GM18909 (cell line): ENCODE measurements around the gene LRRC73.
"Not testable (repeated sequence)": the region's sequence is repeated elsewhere in the genome, so short reads cannot be mapped to it uniquely, and the experiment has no call there.

Experiments used
- ATAC-seq: cut with Tn5 transposase; IDR thresholded peaks from one replicate; pipeline ENCODE4 v1.9.1; 2021; ENCODE audit warnings: mild to moderate bottlenecking; ENCODE audit not compliant: unreplicated experiment, poor library complexity

LRRC73 gene, protein sequence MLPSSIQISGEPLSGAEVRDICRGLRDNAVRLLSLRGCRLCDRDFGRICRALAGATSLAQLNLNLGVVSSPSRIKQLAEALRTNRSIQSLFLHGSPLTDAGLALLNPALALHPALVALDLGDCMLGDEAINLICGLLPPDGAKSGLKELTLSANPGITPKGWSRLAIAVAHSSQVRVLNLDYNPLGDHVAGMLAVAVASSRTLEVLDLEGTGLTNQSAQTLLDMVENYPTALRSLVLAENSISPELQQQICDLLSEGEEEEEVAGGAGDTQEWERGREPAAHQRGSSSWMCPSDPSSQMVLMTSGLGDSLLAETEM

DNA sequence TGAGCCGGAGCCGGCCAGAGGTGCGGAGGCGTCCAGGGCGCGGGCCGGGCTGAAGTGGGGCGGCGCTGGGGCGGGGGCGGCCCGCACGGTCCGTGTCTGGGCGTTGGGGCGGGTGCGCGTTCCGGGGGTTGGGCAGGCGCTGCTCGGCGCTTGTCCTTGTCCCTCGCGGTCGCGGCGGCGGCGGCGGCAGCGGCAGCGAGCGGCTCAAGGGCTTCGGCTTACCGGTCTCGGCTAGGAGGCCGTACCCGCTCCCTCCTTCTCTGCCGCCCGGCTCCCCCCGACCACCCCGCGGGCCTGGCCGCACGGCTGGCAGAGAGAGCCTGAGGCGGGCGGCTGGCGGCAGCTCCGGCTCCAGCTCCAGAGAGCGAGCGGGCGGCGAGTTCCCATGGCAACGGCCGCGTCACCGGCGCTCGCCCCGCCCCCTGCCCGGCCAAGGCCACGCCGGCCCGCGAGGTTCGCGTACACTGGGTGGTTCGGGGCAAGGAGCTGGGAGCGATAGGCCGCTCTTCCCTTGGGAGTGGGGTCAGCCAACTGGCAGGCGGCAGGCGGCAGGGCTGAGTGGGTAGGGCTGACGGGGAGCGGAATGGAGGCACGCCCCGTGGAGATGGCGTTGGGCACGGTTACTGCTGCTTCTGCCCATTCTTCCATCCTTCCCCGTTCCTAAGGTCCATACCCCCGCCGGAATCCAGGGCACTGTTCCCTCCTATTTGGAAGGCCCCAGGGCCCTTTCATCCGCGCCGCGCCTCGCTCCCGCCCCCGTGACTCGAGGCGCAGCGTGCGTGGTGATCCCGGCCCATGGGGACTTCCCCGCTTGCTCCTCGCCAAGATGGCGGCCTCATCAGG, at the start of gene LRRC73:
Gene LRRC73 (minus strand): TSS at position 363 of the 843 bp plus-strand sequence. CDS start 561 bp downstream, outside the sequence.
- ATAC-seq, result peak; percentile 72

DNA sequence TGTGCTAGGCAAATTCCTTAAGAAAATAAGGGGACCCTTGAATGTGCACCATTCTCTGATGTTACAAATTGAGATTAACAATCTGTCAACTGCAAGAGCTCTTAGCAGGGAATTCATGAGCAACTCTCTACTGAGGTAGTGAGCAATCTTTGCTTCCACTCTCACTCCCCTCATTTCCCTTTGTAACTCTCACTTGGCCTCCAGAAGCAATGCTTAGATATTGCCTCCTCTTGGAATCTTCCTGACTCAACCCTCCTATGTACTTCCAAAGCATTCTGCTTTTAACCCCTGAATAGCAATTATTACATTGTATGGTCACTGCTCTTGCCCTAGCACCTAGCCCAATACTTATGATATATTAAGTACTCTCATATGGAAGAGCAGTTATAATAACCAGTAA, 49.2 kb upstream of the LRRC73 start:
- ATAC-seq, result no peak

DNA sequence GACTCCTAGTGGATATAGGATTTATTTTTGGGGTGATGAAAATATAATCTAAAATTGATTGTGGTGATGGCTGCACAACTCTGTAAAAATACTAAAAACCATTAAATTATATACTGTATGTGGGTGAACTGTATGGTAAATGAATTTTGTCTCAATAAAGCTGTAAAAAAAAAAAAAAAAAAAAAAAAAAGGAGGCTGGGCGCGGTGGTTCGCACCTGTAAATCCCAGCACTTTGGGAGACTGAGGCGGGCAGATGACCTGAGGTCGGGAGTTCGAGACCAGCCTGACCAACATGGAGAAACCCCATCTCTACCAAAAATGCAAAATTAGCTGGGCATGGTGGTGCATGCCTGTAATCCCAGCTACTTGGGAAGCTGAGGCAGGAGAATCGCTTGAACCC, 47.5 kb upstream of the LRRC73 start:
- not testable (repeated sequence) for ATAC-seq

DNA sequence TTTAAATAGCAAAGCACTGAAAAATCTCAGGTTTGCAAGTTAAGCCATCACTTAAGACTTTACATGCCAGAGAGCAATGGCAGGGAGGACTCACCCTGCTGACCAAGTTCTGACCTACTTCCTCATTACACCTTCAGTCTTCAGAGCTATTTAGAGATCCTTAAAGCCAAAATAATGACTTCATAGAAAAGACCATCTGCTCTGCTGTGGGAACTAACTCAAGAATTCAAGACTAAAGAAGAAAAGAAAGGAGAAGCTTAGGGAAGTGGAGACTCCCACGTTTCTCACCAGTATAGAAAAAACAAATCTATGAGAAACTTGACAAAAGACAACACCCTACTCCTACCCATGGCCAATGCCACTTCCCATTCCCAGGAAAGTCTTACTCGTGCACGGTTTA, 37.1 kb upstream of the LRRC73 start:
- no peak for ATAC-seq

DNA sequence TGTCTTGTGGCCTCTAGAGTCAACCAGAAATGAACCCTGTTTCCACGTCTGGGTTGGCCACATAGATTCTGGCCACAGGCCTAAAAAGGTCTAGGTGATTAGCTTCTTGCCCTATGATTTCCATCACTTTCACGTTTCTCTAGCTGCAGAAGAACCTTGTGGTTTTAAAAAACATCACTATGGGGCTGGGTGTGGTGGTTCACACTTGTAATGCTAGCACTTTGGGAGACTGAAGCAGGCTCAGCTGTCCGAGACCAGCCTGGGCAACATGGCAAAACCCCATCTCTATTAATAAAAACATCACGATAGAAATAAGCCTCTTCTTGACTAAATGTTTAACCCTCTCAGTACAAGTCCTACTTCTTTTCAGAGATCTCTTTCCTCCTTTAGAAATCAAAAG, 34.3 kb upstream of the LRRC73 start:
- ATAC-seq, result no peak

DNA sequence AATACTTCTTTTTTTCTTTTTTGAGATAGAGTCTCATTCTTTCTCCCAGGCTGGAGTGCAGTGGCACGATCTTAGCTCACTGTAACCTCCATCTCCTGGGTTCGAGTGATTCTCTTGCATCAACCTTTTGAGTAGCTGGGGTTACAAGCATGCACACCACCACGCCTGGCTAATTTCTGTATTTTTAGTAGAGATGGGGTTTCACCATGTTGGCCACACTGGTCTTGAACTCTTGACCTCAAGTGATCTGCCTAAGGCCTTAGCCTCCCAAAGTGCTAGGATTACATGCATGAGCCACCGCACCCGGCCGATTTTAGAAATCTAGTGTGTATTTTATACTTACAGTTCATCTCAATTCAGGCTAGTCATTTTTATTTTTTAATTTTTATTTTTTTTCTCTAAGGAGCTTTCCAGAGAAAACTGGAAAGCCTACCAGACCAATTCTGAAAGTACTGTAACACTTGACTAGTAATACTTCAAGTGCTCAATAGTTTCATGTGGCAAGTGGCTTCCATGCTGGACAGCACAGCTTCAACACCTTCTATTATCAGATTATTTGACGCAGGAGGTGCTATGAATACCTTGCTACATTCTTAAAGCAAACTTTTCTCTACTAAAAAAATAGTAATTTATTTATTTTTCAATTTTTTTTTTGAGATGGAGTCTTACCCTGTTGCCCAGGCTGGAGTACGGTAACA, 31.8 kb upstream of the LRRC73 start:
- ATAC-seq, result no peak

DNA sequence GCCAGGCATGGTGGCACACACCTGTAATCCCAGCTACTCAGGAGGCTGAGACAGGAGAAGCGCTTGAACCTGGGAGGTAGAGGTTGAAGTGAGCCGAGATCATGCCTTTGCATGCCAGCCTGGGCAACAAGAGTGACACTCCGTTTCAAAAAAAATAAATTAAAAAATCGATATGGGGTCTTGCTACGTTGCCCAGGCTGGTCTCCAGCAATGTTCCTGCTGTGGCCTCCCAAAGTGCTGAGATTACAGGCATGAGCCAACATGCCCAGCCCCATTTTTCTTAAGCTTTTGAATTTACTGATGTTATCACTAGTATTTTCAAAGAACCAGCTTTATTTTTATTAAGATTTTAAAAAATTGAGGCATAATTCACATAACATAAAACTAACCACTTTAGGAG, 30.4 kb upstream of the LRRC73 start:
- no peak for ATAC-seq

DNA sequence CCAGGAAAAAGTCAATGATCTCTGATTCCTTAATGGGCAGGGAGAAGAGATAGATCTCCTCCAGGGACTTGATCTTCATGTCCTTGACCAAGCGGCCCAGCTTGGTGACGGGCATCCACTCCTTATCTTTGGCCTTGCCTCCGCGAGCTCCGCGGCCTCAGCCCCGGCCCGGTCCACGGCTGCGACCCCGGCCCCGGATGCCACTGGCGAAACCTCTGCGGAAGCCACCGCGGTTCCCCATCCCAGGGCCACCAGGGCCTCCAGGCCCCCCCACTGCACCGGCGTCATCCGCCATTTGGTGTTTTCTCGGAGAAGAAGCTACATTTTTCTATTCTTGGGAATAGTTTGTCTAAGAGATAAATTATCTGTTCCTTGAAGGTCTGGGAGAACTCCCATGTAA, 29.3 kb upstream of the LRRC73 start:
- not testable (repeated sequence) for ATAC-seq

DNA sequence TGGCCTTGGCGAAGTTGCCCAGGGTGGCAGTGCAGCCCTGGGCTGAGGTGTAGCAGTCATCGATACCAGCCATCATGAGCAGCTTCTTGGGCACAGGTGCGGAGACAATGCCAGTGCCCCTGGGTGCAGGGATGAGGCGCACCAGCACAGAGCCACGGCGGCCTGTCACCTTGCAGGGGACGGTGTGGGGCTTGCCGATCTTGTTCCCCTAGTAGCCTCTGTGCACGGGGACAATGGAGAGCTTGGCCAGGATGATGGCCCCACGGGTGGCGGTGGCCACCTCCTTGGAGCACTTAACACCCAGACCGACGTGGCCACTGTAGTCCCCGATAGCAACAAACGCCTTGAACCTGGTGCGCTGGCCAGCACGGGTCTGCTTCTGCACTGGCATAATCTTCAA, 28.8 kb upstream of the LRRC73 start:
- ATAC-seq, result not testable (repeated sequence)

DNA sequence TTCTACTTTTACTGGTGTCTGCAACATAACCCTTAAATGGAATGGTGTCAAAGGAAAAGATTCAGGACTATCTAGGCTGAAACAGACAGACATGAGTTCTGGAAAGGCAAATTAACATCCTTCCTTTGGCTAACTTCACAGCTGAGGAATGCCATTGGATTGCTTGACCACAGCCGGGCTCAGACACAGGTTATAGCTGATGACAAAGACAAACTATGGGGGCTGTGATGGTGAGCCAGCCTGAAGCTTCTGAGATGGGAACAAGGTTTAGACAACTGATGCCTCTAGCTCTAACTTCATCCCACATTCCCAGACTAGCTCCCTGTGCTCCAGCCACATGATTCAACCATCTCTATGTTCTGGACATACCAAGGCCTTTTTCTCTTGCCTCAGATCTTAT, 22.1 kb upstream of the LRRC73 start:
- no peak for ATAC-seq

DNA sequence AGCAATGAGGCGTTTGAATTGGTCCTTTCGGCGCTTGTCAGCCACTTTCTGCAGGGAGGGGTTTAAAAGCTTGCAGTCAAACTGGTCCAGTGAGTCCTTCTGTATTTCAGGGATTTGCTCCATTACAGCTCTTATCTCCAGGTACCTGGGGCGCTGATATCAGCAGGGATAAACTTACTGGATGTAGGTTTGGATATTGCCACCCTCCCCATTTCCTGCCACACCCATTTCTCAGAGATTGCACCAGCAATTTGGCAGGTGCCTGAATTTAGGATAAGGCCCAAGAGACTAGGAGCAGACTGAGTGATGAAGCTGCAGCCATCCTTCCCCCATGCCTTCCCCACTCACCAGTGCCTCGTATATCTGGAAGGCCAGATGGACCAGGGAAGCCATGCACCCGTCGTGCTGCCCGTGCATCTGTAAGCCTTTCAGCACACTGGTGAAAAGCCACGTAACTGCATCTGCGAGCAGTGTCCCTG, 14.4 kb upstream of the LRRC73 start:
- no peak for ATAC-seq

DNA sequence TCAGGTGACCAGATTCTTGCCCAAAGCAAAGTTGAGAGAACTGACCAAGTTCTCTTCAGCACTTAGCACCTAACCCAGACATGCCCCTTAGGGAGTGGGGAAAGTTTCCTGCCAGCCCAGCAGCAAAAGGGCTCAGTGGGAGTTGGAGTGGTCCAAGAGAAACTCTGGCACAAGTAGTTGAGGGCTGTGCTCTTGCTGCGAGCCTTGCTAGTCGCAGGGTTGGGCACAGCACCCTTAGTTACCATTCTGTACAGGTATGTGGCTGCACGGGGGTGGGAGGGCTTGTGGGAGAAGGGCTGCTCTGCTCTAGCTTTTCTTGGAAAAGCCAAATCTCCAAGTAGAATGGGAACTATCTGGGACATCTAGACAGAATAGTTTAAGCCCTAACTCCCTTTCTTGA, 13.1 kb upstream of the LRRC73 start:
- ATAC-seq, result no peak

DNA sequence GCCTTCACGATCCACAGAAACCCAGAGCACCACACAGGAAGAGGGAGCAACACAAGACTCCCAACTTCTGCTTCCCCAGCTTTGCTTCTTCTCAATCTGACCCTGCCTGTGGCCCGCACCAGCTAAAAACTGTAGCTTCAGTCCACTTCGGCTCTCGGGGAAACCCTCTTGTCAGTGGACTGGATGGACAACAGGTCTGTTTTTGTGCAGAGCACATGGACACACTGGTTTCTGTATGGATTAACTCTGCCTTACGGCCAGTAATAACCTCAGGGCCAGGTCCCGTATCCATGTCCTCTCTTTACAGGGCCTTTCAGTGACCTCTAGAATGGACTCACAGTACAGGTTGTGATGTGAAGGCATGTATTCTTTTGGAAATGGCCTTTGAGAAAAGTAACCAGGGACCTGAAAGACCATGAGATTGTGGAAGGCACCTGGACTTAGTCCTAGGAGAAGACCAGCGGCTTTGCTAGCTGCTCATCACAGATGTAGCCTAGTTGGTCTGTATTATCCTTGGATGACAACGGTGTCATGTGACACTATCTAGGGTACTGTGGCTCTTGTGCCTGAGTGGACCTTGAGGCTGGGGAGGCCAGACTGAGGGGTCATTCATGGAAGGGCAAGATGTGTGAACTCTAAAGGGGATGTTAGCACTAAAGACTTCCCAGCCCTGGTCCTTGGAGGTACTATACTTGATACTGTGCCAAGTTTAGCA, 12.6 kb upstream of the LRRC73 start:
- ATAC-seq, result no peak

DNA sequence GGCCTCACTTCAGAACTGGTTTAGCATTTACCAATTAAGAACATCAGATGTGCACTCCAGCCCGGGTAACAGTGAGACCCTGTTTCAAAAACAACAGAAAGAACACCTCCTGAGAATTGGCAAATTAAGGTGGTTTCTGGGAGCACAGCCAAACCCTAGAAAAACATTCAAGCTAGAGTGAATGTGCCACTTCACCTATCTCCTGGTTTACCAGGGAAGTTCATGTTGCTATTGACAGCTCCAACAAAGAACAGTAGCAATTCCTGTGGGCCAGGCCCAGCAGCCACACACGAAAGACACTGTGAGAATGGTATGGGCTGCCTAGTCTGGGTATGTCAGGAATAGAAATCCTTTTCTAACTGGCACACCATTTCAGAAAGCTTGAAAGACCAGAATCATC, 11.7 kb upstream of the LRRC73 start:
- no peak for ATAC-seq

DNA sequence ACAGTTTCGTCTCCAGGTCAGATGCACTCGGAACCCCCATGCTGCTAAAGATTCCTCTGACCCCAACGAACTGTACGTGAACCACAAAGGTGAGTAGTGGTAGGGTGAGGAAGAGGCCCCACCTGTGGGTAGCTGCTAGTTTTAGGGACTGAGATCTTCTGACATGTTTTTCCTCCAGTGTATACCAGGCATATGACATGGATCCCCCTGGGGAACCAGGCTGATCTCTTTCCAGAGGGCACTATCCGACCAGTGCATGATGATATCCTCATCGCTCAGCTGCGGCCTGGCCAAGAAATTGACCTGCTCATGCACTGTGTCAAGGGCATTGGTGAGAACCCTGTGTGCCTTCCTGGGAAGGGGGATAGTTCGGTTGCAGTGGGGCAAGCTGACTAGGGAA, 10.0 kb upstream of the LRRC73 start:
- no peak for ATAC-seq

DNA sequence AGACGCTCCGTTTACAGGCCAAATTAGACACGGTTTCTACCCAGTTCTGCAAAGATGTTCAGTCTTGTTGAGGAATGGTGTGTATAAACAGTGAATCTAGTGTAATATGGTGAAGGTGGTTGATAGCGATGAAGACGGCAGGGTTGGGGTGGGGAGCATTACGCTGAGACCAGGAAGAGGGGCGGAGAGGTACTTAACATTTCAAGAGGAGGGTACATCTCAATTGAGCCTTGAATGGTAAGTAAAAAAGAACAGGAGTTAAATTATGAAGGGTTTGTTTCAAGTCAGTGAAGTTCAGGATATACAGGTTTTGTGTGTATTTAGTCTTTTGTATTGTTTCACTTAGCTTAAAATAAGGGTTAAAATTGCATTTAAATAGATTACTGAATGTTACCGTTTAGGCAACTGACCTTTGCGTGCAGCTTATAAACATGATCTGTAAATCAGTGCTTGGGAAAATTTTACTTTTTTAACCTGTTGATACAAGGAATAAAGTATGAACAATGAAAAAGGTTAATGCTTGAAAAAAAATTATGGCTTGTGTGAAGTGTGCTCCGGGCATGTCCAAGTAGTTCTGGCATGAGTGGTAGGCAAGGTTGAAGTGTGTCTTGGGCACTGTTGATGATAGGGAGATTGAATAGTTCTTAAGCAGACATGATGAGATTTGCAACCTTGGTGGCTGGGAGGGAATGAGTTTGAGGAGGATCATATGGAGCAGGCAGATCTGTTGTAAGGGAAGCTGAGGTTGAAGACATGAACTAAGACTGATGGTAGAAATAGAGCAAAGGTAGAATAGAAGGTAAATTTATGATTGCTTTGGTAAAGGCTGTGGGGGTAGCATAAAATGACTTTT, 7.6 kb upstream of the LRRC73 start:
- no peak for ATAC-seq

DNA sequence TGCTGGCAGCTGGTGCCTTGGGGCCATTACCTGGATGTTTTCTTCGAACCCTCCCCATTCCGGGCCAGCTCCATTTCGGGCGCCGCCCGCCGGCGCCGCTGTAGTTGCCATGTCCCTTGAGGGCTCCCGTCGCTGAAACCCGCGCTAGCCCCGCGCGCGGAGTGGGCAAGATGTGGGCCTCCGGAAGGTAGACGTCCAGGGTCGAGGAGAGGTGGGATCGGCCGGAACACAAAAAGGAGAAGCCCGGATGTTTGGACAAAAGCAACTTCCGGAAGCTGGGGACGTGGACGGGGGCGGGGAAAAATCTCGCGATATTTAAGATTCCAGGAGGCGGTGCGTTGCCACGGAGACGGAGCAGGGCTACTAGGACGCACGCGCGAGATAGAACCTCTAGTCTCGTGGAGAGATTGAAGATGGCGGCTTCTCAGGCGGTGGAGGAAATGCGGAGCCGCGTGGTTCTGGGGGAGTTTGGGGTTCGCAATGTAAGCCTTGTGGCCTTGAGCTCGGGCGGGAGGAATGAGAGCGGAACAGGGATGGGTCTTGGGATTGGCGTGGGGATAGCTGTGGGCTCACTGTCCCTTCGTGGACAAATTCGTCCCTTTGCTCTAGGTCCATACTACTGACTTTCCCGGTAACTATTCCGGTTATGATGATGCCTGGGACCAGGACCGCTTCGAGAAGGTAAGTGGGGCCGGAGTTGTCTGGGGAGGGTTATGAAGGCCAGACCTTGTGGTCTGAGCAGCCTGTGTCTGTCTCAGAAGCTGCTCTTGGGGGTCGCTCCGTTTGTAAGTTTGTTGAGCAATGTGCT, 6.8 kb upstream of the LRRC73 start, which contains the start of the genes POLR1C and YIPF3:
Gene POLR1C (plus strand): TSS at position 393 of the 808 bp plus-strand sequence. CDS start 21 bp downstream, at position 414.
Gene YIPF3 (minus strand): TSS at position 230 of the 808 bp plus-strand sequence. CDS start 119 bp downstream, at position 111.
- ATAC-seq, result peak; percentile 85

DNA sequence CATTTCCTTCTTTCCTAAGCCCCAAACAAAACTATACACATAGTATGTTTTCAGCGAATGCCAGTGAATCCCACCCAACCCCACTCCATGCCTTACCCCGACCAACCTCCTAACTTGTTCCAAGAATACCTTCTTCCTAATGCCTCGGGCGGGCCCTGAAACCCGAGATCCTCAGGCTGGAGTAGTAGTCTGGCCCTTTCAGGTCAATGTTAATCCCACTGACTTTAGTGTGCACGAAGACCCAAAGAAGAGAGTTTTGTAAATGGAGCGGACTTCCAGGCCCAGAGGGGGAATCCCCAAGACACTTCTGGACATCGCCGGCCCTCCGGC, 6.2 kb upstream of the LRRC73 start:
- no peak for ATAC-seq
